Lung (tissue), 12 donors: ENCODE results near the gene TMPRSS13. TPM values are rescaled to one million over a fixed set of nuclear protein-coding genes. Genes with fewer than 3 reads are reported as not detected.

Source experiments
- ATAC-seq: fragments of 200-7000 bp; cut with Tn5 transposase; one replicate; pipeline ENCODE4 v1.9.1; 2020; ENCODE audit warnings: moderate number of reproducible peaks; ENCODE audit not compliant: insufficient read depth, low FRiP score
- DNase-seq, 3 donors: peaks; one replicate each; pipeline ENCODE4 v3.0.0-alpha.2; 2013 to 2017
- H3K27ac ChIP-seq, 2 donors: one replicate each; pipeline ENCODE4 v1.5.1; 2013; ENCODE audit warnings: mild to moderate bottlenecking in 2 of 2, moderate library complexity in 2 of 2, control low read depth in 1 of 2, inconsistent platforms in 1 of 2, low read depth in 1 of 2, low read length in 1 of 2
- H3K27me3 ChIP-seq, 3 donors: one replicate each; pipeline ENCODE4 v1.5.1; 2013; ENCODE audit warnings: low read length in 2 of 3; ENCODE audit not compliant: control insufficient read depth in 3 of 3, insufficient read depth in 3 of 3
- H3K36me3 ChIP-seq, 4 donors: one replicate each; pipeline ENCODE4 v1.5.1; 2013; ENCODE audit warnings: low read length in 4 of 4, mild to moderate bottlenecking in 1 of 4, moderate library complexity in 1 of 4; ENCODE audit not compliant: control insufficient read depth in 4 of 4, insufficient read depth in 4 of 4
- H3K4me1 ChIP-seq, 5 donors: one replicate each; pipeline ENCODE4 v1.5.1; 2013; ENCODE audit warnings: low read length in 5 of 5, mild to moderate bottlenecking in 2 of 5, moderate library complexity in 1 of 5; ENCODE audit not compliant: control insufficient read depth in 5 of 5, insufficient read depth in 5 of 5
- H3K4me3 ChIP-seq: one replicate; pipeline ENCODE4 v1.5.1; 2013; ENCODE audit warnings: mild to moderate bottlenecking, control low read depth, moderate library complexity
- H3K9ac ChIP-seq, 2 donors: one replicate each; pipeline ENCODE4 v1.5.1; 2013; ENCODE audit warnings: low read length in 2 of 2, control low read depth in 1 of 2; ENCODE audit not compliant: insufficient read depth in 1 of 2
- H3K9me3 ChIP-seq, 4 donors: one replicate each; pipeline ENCODE4 v1.5.1; 2013; ENCODE audit warnings: low read length in 3 of 4, mild to moderate bottlenecking in 1 of 4, moderate library complexity in 1 of 4; ENCODE audit not compliant: control insufficient read depth in 4 of 4, insufficient read depth in 3 of 4
- WGBS, 2 donors: extraction: QIAGEN DNeasy Blood & Tissue Kit; methylation state at CpG; one replicate each; pipeline ENCODE4 v1.1.7; 2013; 5-methylcytosine and 5-hydroxymethylcytosine counted together
- polyA plus RNA-seq, 2 donors: library from polyadenylated mRNA; stranded (reverse); fragments of 200-250 nt; gene quantifications; one replicate each; pipeline ENCODE4 v1.2.1, GENCODE V29; 2013
- total RNA-seq, 2 donors: library from RNA; depleted of rRNA in 1 of 2; stranded (reverse); fragments of >200 nt in 1 of 2; gene quantifications; one replicate each; pipeline ENCODE4 v1.2.1, GENCODE V29; 2014 to 2021
- TF ChIP-seq, protein P1 (sequence below): IDR thresholded peaks from 2 replicates; pipeline ENCODE4 v1.5.1; 2012; ENCODE audit warnings: mild to moderate bottlenecking; ENCODE audit errors: control extremely low read depth, extremely low read depth
- donor health status: control.
- donor health status: control.
- donor health status: Bipolar disorder and iron deficiency.
- donor health status: healthy.
- donor health status: DM: yes; HTN: yes; CAD: no.

Gene TMPRSS13
- total and polyA plus RNA-seq, 4 donors: 5.8 to 9.4 (median 9.2) TPM

DNA sequence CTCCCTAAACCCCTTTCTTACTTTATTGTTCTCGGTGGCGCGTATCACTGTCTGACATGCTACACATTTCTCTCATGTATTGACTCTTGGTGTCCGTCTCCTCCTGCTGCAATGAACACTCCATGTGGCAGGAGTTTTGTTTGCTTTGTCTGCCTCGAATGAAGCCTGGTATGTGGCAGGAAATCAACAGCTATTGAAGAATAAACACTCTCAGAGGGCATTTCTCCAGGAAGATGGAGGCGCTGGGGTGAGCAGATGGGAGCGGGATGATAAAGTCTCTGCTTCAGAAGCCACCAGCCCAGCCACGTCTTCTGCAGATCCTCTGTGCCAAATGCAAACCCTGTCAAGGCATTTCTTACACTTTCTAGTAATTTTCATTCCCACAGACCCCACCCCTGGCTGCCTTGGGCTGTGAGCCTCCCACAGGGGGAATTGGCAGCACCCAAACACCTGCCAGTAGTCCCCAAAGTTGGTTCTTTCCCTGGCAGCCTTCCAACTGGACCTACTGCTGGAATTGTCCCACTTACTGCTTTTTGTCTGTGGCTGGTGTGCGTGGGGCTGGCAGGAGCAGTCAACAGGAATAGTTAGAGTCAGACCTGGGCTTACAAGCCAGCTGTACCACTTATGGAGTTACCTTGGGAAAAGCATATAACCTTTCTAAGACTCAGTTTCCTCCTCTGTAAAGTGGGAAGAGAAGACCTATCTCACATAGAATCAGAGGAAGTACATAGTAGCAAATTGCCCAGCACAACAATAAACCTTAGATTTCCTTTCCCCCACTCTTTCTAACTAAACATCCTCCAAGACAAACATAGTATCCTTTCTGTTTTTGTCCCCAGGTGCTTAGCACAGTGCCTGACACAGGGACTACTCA lies 43.7 kb upstream of the TMPRSS13 start:
- TF ChIP-seq, protein P1, sequence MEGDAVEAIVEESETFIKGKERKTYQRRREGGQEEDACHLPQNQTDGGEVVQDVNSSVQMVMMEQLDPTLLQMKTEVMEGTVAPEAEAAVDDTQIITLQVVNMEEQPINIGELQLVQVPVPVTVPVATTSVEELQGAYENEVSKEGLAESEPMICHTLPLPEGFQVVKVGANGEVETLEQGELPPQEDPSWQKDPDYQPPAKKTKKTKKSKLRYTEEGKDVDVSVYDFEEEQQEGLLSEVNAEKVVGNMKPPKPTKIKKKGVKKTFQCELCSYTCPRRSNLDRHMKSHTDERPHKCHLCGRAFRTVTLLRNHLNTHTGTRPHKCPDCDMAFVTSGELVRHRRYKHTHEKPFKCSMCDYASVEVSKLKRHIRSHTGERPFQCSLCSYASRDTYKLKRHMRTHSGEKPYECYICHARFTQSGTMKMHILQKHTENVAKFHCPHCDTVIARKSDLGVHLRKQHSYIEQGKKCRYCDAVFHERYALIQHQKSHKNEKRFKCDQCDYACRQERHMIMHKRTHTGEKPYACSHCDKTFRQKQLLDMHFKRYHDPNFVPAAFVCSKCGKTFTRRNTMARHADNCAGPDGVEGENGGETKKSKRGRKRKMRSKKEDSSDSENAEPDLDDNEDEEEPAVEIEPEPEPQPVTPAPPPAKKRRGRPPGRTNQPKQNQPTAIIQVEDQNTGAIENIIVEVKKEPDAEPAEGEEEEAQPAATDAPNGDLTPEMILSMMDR: no peak
- peak; percentile 56 to 83 (median 80) for DNase-seq
- 39 to 48% methylated on average over 9 of the region's 9 CpGs for WGBS, 2 donors
- Histone ChIP-seq H3K27ac (no peak overlapping the region), H3K36me3 (no peaks in the 10 kb centered on the region), H3K9me3 (no peaks in the 10 kb centered on the region), H3K4me3 (no peak overlapping the region), H3K27me3 (no peaks in the 10 kb centered on the region), H3K9ac (peak overlapping the region in 1 of 2 donors; percentile 13), H3K4me1 (peaks cover 0 to 17% (median 11%) of the 10 kb centered on the region in 5 donors)
- ATAC-seq: no peak

DNA sequence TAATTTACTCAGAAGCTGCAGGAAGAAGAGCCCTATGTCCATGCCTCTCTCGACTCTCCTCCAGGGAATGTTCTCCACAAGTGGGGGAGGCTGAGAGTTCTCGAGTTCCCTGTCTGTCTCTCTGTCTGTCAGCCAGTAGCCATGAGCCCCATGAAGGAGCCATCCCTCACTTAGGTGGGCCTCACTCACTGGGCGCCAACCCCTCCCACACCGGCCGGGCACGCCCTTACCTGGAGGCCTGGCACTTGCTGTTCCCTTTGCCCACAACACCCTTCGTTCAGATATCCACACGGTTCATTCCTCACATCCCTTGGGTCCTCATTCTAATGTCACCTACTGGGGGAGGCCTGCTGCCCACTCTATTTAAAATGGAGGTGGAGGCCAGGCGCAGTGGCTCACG lies 42.8 kb upstream of the TMPRSS13 start:
- TF ChIP-seq, protein P1: no peak
- DNase-seq: no peak
- WGBS, 2 donors: 89 to 91% methylated on average over 10 of the region's 10 CpGs

GRCh38 chr11:117970400-117971024 lies 41.3 kb upstream of the TMPRSS13 start:
- H3K4me1 ChIP-seq: peaks cover 0 to 15% (median 11%) of the 10 kb centered on the region in 5 donors
- DNase-seq (no peak), ATAC-seq (no peak)
- H3K36me3 ChIP-seq: no peaks in the 10 kb centered on the region
- H3K27me3 ChIP-seq: no peaks in the 10 kb centered on the region
- WGBS, 2 donors: 47 to 53% methylated on average over 4 of the region's 4 CpGs
- H3K4me3 ChIP-seq: no peak overlapping the region
- TF ChIP-seq, protein P1: no peak
- no peaks in the 10 kb centered on the region for H3K9me3 ChIP-seq
- no peak overlapping the region for H3K27ac ChIP-seq
- no peak overlapping the region for H3K9ac ChIP-seq

More for the DNA sequence above, 42.8 kb upstream of the TMPRSS13 start:
- H3K36me3 ChIP-seq: no peaks in the 10 kb centered on the region
- H3K9ac ChIP-seq: no peak overlapping the region
- no peaks in the 10 kb centered on the region for H3K27me3 ChIP-seq
- H3K4me3 ChIP-seq: no peak overlapping the region
- H3K4me1 ChIP-seq: peaks cover 0 to 17% (median 11%) of the 10 kb centered on the region in 5 donors
- no peak overlapping the region for H3K27ac ChIP-seq
- ATAC-seq: no peak
- H3K9me3 ChIP-seq: no peaks in the 10 kb centered on the region
